K562 (cell line): ENCODE data around the gene AHSA1. TPM values are rescaled to one million over a fixed set of nuclear protein-coding genes. Genes with fewer than 3 reads are reported as not detected.

Experiments used
- KDM4B ChIP-seq, 2 experiments: fragments of 450-650 bp in 1 of 2; sonication (generic) in 1 of 2; IDR thresholded peaks; 2 replicates each; pipeline ENCODE4 v1.6.1; 2016 to 2017; ENCODE audit warnings: borderline replicate concordance in 2 of 2, antibody characterized with exemption in 1 of 2, low read depth in 1 of 2, mild to moderate bottlenecking in 1 of 2
- MAFK ChIP-seq: IDR thresholded peaks from 2 replicates; pipeline ENCODE4 v1.6.1; 2011; ENCODE audit warnings: low read length, improper control_type of control experiment
- MCM7 ChIP-seq, 2 experiments: fragments of 450-650 bp; IDR thresholded peaks; 2 replicates each; pipeline ENCODE4 v1.6.1; 2016 to 2018
- MTA1 ChIP-seq: fragments of 450-650 bp; IDR thresholded peaks from 2 replicates; pipeline ENCODE4 v1.6.1; 2017; ENCODE audit warnings: borderline replicate concordance
- PHB2 ChIP-seq: fragments of 450-650 bp; IDR thresholded peaks from 2 replicates; pipeline ENCODE4 v1.6.1; 2017; ENCODE audit warnings: low read depth
- RHOXF2B ChIP-seq: fragments of 250-450 bp; sonication (Bioruptor Pico); conservative IDR thresholded peaks from 2 replicates; pipeline ENCODE4 v1.5.1; 2021
- TARDBP ChIP-seq: fragments of 450-650 bp; IDR thresholded peaks from 2 replicates; pipeline ENCODE4 v1.6.1; 2016
- ZNF280B ChIP-seq: fragments of 250-450 bp; sonication (Bioruptor Pico); IDR thresholded peaks from 2 replicates; pipeline ENCODE4 v1.5.1; 2021; ENCODE audit warnings: mild to moderate bottlenecking
- ZNF699 ChIP-seq: fragments of 250-450 bp; sonication (Bioruptor Pico); IDR thresholded peaks from 2 replicates; pipeline ENCODE4 v1.8.0; 2021; ENCODE audit warnings: mild to moderate bottlenecking, moderate library complexity; ENCODE audit not compliant: insufficient replicate concordance
- ZNF766 ChIP-seq: fragments of 200-800 bp; sonication (Bioruptor generic); conservative IDR thresholded peaks from 2 replicates; pipeline ENCODE4 v1.6.1; 2016; ENCODE audit warnings: missing genetic modification characterization, missing compliant biosample characterization
- ZSCAN32 ChIP-seq: fragments of 450-650 bp; formaldehyde crosslinking; IDR thresholded peaks from 2 replicates; pipeline ENCODE4 v1.4.0; 2020; ENCODE audit warnings: mild to moderate bottlenecking, moderate library complexity
- polyA plus RNA-seq, 8 experiments: library from polyadenylated mRNA; depleted of rRNA in 4 of 8; stranded (reverse) in 5 of 8; unstranded in 3 of 8; fragments of >200 nt; fragmentation: Nextera tagmentation in 2 of 8; fragmentation: Illumina TruSeq in 1 of 8; extraction: Ambion mirVana in 2 of 8; extraction: Trizol in 1 of 8; gene quantifications; 2 replicates each; pipeline versions ENCODE4 v1.2.1 to v1.2.3, GENCODE V29; 2011 to 2014; ENCODE audit warnings: inconsistent platforms in 1 of 8, missing spikeins in 1 of 8
- total RNA-seq, 7 experiments: library from RNA; depleted of rRNA in 6 of 7; stranded (reverse); fragments of >200 nt in 6 of 7; fragmentation: Illumina TruSeq in 2 of 7; extraction: Trizol in 2 of 7; gene quantifications; 2 replicates each; pipeline versions ENCODE4 v1.2.1 to v1.2.3, GENCODE V29; 2011 to 2021; ENCODE audit warnings: low replicate concordance in 1 of 7
- TF ChIP-seq, protein P1 (sequence below): sonication (generic); formaldehyde crosslinking; IDR thresholded peaks from 2 replicates; pipeline ENCODE4 v1.8.0; 2023; ENCODE audit warnings: mild to moderate bottlenecking, missing genetic modification reagents
- TF ChIP-seq, protein P2 (sequence below): conservative IDR thresholded peaks from 2 replicates; pipeline ENCODE4 v1.6.1; 2011; ENCODE audit warnings: low read depth, mild to moderate bottlenecking, low read length; ENCODE audit not compliant: control insufficient read depth
- TF ChIP-seq, protein P3 (sequence below): sonication (generic); formaldehyde crosslinking; IDR thresholded peaks from 2 replicates; pipeline ENCODE4 v1.8.1; 2023; ENCODE audit warnings: mild to moderate bottlenecking, missing genetic modification reagents, moderate library complexity
- TF ChIP-seq, protein P4 (sequence below): sonication (generic); formaldehyde crosslinking; IDR thresholded peaks from 2 replicates; pipeline ENCODE4 v1.8.0; 2023; ENCODE audit warnings: mild to moderate bottlenecking, missing genetic modification reagents
- TF ChIP-seq, protein P5 (sequence below): sonication (generic); formaldehyde crosslinking; IDR thresholded peaks from 2 replicates; pipeline ENCODE4 v1.8.1; 2023; ENCODE audit warnings: mild to moderate bottlenecking, missing genetic modification reagents

The AHSA1 gene
- total and polyA plus RNA-seq, 9 of the 15 experiments (the other 6 are each of a cell fraction or from before 2014, with no cell fraction given): 41.4 to 317 (median 184) TPM

DNA sequence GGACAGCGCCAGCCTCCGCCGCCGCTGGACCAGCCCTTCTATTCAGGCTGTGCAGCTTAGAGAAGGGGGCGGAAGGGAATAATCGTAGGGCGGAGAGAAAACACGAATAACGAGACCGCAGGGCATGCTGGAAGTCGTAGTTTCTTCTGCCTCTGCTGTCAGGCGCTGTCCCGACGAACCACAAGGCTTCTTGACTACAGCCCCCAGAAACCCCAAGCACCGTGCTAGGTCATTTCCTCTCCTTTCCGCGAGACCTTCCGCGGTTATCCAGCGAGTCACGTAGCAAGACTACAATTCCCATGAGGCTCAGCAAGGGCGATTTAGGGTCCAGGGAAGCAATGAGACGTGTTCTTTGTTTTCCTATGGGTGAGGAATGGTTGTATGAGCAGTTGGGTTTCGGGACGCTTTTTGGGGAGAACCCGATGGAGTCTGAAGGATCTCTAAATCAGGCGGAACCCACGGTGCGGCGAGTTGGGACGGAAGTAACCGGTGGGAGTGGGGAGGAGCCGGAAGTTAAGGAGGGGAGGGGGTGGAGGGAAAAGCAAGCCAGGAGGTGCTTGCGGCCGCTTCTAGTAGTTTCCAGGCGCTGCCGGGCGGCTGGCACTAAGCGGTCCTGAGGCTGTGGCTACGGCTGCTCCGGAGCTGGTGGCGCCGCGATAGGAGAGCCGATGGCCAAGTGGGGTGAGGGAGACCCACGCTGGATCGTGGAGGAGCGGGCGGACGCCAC, at the start of gene AHSA1, which contains the start of gene VIPAS39 (continued):
- TF ChIP-seq, protein P1, sequence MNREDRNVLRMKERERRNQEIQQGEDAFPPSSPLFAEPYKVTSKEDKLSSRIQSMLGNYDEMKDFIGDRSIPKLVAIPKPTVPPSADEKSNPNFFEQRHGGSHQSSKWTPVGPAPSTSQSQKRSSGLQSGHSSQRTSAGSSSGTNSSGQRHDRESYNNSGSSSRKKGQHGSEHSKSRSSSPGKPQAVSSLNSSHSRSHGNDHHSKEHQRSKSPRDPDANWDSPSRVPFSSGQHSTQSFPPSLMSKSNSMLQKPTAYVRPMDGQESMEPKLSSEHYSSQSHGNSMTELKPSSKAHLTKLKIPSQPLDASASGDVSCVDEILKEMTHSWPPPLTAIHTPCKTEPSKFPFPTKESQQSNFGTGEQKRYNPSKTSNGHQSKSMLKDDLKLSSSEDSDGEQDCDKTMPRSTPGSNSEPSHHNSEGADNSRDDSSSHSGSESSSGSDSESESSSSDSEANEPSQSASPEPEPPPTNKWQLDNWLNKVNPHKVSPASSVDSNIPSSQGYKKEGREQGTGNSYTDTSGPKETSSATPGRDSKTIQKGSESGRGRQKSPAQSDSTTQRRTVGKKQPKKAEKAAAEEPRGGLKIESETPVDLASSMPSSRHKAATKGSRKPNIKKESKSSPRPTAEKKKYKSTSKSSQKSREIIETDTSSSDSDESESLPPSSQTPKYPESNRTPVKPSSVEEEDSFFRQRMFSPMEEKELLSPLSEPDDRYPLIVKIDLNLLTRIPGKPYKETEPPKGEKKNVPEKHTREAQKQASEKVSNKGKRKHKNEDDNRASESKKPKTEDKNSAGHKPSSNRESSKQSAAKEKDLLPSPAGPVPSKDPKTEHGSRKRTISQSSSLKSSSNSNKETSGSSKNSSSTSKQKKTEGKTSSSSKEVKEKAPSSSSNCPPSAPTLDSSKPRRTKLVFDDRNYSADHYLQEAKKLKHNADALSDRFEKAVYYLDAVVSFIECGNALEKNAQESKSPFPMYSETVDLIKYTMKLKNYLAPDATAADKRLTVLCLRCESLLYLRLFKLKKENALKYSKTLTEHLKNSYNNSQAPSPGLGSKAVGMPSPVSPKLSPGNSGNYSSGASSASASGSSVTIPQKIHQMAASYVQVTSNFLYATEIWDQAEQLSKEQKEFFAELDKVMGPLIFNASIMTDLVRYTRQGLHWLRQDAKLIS (CRISPR knock-in tag): no peak
- peak; percentile 93 for TF ChIP-seq ZNF766 (CRISPR knock-in tag)
- TF ChIP-seq, protein P2, sequence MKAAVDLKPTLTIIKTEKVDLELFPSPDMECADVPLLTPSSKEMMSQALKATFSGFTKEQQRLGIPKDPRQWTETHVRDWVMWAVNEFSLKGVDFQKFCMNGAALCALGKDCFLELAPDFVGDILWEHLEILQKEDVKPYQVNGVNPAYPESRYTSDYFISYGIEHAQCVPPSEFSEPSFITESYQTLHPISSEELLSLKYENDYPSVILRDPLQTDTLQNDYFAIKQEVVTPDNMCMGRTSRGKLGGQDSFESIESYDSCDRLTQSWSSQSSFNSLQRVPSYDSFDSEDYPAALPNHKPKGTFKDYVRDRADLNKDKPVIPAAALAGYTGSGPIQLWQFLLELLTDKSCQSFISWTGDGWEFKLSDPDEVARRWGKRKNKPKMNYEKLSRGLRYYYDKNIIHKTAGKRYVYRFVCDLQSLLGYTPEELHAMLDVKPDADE: peak; percentile 92; the same call in 1 of the 2 replicates
- TF ChIP-seq, protein P3, sequence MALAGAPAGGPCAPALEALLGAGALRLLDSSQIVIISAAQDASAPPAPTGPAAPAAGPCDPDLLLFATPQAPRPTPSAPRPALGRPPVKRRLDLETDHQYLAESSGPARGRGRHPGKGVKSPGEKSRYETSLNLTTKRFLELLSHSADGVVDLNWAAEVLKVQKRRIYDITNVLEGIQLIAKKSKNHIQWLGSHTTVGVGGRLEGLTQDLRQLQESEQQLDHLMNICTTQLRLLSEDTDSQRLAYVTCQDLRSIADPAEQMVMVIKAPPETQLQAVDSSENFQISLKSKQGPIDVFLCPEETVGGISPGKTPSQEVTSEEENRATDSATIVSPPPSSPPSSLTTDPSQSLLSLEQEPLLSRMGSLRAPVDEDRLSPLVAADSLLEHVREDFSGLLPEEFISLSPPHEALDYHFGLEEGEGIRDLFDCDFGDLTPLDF (CRISPR knock-in tag): no peak
- no peak for TF ChIP-seq MCM7 (IDR thresholded peaks at IDR 0.05)
- TF ChIP-seq, protein P4, sequence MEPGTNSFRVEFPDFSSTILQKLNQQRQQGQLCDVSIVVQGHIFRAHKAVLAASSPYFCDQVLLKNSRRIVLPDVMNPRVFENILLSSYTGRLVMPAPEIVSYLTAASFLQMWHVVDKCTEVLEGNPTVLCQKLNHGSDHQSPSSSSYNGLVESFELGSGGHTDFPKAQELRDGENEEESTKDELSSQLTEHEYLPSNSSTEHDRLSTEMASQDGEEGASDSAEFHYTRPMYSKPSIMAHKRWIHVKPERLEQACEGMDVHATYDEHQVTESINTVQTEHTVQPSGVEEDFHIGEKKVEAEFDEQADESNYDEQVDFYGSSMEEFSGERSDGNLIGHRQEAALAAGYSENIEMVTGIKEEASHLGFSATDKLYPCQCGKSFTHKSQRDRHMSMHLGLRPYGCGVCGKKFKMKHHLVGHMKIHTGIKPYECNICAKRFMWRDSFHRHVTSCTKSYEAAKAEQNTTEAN (CRISPR knock-in tag): 0 out of 2 replicates have a peak, but pooled peaks have one; percentile 45
- TF ChIP-seq TARDBP: no peak
- TF ChIP-seq, protein P5, sequence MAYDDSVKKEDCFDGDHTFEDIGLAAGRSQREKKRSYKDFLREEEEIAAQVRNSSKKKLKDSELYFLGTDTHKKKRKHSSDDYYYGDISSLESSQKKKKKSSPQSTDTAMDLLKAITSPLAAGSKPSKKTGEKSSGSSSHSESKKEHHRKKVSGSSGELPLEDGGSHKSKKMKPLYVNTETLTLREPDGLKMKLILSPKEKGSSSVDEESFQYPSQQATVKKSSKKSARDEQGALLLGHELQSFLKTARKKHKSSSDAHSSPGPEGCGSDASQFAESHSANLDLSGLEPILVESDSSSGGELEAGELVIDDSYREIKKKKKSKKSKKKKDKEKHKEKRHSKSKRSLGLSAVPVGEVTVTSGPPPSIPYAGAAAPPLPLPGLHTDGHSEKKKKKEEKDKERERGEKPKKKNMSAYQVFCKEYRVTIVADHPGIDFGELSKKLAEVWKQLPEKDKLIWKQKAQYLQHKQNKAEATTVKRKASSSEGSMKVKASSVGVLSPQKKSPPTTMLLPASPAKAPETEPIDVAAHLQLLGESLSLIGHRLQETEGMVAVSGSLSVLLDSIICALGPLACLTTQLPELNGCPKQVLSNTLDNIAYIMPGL (CRISPR knock-in tag): no peak
- TF ChIP-seq ZNF280B (CRISPR knock-in tag): no peak
- TF ChIP-seq MAFK: no peak; the same call in 1 of the 2 replicates
- TF ChIP-seq MTA1: no peak
- TF ChIP-seq ZSCAN32 (CRISPR knock-in tag): no peak
- no peak for TF ChIP-seq ZNF699 (CRISPR knock-in tag)
- no peak for TF ChIP-seq RHOXF2B (CRISPR knock-in tag)
- peak in 1 of 2 experiments; percentile 81; a peak in 1 of 4 replicates for TF ChIP-seq KDM4B (IDR thresholded peaks at IDR 0.05; ENCODE audit: borderline replicate concordance in 2 of 2, low read depth in 1 of 2)
- no peak for TF ChIP-seq PHB2
